C4-2B (cell line): ENCODE data around the gene GGTA1.

Source experiments
- CTCF ChIP-seq: fragments of 450-650 bp; conservative IDR thresholded peaks from 2 replicates; pipeline ENCODE4 v1.5.1; 2017; ENCODE audit warnings: mild to moderate bottlenecking
- ZFX ChIP-seq: fragments of 450-650 bp; IDR thresholded peaks from 2 replicates; pipeline ENCODE4 v1.6.1; 2017

GRCh38 chr9:121500165-121500478 lies 478 bp upstream of the GGTA1 start:
- TF ChIP-seq CTCF = no peak
- no peak for TF ChIP-seq ZFX
